Loucy (cell line): ENCODE results near the gene ZNF146.

ENCODE experiments used
- EZH2phosphoT487 ChIP-seq: fragments of 200-600 bp; IDR thresholded peaks from 2 replicates; pipeline ENCODE4 v1.6.1; 2018; ENCODE audit warnings: antibody characterized with exemption, mild to moderate bottlenecking, moderate library complexity, borderline replicate concordance
- TF ChIP-seq, protein P1 (sequence below): fragments of 200-600 bp; sonication (generic); conservative IDR thresholded peaks from 2 replicates; pipeline ENCODE4 v1.5.1; 2014; ENCODE audit warnings: mild to moderate bottlenecking, antibody characterized with exemption, low read length

DNA sequence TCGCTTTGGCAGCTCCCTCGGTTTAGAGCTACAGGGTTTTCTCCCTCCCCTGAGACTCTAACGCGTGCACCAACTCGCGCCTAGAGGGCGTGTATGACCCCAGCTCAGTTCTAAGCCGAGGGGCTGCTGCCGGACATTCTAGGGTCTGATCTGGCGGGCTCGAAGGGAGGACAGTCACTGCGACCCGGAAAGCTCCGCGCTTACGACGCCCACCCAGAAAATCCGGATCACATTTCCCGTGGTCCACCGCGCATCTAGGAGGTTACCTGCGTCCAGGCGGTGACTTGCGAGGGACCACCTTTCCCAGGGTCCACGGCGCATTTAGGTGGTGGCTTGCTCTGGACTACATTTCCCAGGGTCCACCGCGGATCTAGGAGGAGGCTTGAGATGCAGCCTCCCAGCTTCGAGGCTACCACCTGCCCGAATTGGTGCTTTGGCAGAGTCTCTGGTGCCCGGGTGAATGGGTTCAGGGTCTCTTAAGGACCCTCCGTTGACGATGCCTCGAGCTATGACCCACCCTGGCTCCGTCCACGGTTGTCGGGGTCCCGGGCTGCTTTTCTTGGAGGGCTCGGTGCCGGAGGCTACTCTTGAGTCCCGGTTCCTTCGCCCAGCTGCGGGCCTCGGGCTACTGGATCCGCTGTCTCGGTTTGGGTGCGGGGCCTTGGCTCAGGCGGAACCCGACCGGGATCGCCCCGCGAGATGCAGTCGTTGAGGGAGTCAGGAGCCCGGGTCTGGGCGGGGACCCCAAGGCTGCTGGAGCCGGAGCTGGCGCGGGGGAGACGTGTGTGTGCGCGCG, 30.5 kb downstream of the ZNF146 start:
- TF ChIP-seq, protein P1, sequence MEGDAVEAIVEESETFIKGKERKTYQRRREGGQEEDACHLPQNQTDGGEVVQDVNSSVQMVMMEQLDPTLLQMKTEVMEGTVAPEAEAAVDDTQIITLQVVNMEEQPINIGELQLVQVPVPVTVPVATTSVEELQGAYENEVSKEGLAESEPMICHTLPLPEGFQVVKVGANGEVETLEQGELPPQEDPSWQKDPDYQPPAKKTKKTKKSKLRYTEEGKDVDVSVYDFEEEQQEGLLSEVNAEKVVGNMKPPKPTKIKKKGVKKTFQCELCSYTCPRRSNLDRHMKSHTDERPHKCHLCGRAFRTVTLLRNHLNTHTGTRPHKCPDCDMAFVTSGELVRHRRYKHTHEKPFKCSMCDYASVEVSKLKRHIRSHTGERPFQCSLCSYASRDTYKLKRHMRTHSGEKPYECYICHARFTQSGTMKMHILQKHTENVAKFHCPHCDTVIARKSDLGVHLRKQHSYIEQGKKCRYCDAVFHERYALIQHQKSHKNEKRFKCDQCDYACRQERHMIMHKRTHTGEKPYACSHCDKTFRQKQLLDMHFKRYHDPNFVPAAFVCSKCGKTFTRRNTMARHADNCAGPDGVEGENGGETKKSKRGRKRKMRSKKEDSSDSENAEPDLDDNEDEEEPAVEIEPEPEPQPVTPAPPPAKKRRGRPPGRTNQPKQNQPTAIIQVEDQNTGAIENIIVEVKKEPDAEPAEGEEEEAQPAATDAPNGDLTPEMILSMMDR: no peak
- no peak for TF ChIP-seq EZH2phosphoT487
